ENCODE measurements around the gene CERS6.

DNA sequence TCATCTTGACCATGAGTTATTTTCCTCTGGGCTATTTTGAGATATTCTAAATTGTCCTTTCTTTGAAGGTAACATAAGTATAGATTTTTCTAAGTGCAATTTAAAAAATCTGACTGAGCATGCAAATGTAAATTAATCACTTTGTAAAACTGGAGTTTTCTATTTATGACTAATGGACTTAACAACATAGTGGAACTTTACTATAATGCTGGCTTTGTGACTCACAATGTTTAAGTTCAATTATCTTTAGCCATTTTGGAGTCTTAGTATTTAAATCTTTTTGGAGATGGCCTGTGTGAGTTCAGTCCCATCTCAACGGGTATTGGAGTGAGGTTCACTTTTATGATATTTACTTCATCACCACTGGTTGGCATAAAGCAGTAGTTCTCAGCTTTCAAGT is 311.2 kb downstream of the CERS6 start:
- TF ChIP-seq, protein P1, sequence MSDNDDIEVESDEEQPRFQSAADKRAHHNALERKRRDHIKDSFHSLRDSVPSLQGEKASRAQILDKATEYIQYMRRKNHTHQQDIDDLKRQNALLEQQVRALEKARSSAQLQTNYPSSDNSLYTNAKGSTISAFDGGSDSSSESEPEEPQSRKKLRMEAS (IDR thresholded peaks at IDR 0.05) = no peak
- no peak for TF ChIP-seq EGR1 (IDR thresholded peaks at IDR 0.05; ENCODE audit: low read depth in 2 of 2)
- TF ChIP-seq, protein P2, sequence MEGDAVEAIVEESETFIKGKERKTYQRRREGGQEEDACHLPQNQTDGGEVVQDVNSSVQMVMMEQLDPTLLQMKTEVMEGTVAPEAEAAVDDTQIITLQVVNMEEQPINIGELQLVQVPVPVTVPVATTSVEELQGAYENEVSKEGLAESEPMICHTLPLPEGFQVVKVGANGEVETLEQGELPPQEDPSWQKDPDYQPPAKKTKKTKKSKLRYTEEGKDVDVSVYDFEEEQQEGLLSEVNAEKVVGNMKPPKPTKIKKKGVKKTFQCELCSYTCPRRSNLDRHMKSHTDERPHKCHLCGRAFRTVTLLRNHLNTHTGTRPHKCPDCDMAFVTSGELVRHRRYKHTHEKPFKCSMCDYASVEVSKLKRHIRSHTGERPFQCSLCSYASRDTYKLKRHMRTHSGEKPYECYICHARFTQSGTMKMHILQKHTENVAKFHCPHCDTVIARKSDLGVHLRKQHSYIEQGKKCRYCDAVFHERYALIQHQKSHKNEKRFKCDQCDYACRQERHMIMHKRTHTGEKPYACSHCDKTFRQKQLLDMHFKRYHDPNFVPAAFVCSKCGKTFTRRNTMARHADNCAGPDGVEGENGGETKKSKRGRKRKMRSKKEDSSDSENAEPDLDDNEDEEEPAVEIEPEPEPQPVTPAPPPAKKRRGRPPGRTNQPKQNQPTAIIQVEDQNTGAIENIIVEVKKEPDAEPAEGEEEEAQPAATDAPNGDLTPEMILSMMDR (IDR thresholded peaks at IDR 0.05; ENCODE audit: low read depth, low read length, missing input control) = no peak
- TF ChIP-seq, protein P3, sequence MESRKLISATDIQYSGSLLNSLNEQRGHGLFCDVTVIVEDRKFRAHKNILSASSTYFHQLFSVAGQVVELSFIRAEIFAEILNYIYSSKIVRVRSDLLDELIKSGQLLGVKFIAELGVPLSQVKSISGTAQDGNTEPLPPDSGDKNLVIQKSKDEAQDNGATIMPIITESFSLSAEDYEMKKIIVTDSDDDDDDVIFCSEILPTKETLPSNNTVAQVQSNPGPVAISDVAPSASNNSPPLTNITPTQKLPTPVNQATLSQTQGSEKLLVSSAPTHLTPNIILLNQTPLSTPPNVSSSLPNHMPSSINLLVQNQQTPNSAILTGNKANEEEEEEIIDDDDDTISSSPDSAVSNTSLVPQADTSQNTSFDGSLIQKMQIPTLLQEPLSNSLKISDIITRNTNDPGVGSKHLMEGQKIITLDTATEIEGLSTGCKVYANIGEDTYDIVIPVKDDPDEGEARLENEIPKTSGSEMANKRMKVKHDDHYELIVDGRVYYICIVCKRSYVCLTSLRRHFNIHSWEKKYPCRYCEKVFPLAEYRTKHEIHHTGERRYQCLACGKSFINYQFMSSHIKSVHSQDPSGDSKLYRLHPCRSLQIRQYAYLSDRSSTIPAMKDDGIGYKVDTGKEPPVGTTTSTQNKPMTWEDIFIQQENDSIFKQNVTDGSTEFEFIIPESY (IDR thresholded peaks at IDR 0.05) = no peak
- TF ChIP-seq TAF1 (conservative IDR thresholded peaks at IDR 0.05) = no peak
- TF ChIP-seq, protein P4, sequence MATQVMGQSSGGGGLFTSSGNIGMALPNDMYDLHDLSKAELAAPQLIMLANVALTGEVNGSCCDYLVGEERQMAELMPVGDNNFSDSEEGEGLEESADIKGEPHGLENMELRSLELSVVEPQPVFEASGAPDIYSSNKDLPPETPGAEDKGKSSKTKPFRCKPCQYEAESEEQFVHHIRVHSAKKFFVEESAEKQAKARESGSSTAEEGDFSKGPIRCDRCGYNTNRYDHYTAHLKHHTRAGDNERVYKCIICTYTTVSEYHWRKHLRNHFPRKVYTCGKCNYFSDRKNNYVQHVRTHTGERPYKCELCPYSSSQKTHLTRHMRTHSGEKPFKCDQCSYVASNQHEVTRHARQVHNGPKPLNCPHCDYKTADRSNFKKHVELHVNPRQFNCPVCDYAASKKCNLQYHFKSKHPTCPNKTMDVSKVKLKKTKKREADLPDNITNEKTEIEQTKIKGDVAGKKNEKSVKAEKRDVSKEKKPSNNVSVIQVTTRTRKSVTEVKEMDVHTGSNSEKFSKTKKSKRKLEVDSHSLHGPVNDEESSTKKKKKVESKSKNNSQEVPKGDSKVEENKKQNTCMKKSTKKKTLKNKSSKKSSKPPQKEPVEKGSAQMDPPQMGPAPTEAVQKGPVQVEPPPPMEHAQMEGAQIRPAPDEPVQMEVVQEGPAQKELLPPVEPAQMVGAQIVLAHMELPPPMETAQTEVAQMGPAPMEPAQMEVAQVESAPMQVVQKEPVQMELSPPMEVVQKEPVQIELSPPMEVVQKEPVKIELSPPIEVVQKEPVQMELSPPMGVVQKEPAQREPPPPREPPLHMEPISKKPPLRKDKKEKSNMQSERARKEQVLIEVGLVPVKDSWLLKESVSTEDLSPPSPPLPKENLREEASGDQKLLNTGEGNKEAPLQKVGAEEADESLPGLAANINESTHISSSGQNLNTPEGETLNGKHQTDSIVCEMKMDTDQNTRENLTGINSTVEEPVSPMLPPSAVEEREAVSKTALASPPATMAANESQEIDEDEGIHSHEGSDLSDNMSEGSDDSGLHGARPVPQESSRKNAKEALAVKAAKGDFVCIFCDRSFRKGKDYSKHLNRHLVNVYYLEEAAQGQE (IDR thresholded peaks at IDR 0.05) = no peak
- no peak for TF ChIP-seq FOXA1 (IDR thresholded peaks at IDR 0.05)

All from liver (tissue), 3 donors.